Measurements from ENCODE around the gene CACNA1A. TPM values are rescaled to one million over a fixed set of nuclear protein-coding genes. Genes with fewer than 3 reads are reported as not detected.
"Not testable (repeated sequence)": the region's sequence is repeated elsewhere in the genome, so short reads cannot be mapped to it uniquely, and the experiment has no call there.

The CACNA1A gene
- total RNA-seq, 2 donors from 2014 or later, result 6.7 to 7.6 TPM

DNA sequence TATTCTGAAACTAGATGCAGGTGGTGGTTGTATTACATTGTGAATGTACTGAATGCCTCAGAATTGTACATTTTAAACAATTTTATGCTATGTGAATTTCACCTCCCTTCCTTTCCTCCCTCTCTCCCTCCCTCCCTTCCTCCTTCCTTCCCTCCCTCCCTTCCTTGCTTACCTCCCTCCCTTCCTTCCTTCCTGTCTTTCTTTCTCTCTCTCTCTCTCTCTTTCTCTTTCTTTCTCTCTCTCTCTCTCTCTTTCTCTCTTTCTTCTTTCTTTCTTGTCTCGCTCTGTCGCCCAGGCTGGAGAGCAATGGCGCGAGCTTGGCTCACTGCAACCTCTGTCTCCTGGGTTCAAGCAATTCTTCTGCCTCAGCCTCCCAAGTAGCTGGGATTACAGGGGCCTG lies 318.9 kb downstream of the CACNA1A start:
- peaks cover 5% of the 10 kb centered on the region for H3K4me1 ChIP-seq
- no peak for ATAC-seq

DNA sequence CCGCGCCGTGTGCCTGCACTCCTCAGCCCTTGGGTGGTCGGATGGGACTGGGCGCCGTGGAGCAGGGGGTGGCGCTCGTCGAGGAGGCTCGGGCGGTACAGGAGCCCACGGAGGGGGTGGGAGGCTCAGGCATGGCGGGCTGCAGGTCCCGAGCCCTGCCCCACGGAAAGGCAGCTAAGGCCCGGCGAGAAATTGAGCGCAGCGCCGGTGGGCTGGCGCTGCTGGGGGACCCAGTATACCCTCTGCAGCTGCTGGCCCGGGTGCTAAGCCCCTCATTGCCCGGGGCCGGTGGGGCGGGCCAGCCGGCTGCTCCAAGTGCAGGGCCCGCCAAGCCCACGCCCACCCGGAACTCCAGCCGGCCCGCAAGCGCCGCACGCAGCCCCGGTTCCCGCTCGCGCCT lies 319.6 kb downstream of the CACNA1A start:
- H3K27me3 ChIP-seq; H3K9me3 ChIP-seq; H3K36me3 ChIP-seq (replicated peaks in 1 of 2; ENCODE audit: insufficient read depth in 1 of 2, low read depth in 2 of 2); DNase-seq; H3K4me3 ChIP-seq; ATAC-seq; intact Hi-C loops (cut with DNase I); H3K27ac ChIP-seq: not testable (repeated sequence)
- 86% methylated on average over 22 of the region's 38 CpGs; no CpG with 5 or more reads in 1 of the 2 donors for WGBS, 2 donors
- H3K4me1 ChIP-seq, result peaks cover 10% of the 10 kb centered on the region

More for the DNA sequence above, 318.9 kb downstream of the CACNA1A start:
- Histone ChIP-seq H3K27ac (no peak overlapping the region), H3K9me3 (no peaks in the 10 kb centered on the region), H3K27me3 (no peaks in the 10 kb centered on the region), H3K4me3 (no peak overlapping the region), H3K36me3 (replicated peaks in 1 of 2; ENCODE audit: insufficient read depth in 1 of 2, low read depth in 2 of 2) (no peaks in the 10 kb centered on the region)
- TF ChIP-seq CTCF (IDR thresholded peaks at IDR 0.05), result no peak
- no peak for TF ChIP-seq POLR2A (IDR thresholded peaks at IDR 0.05)
- DNase-seq, result no peak
- intact Hi-C loops (cut with DNase I), result no loop called here
- 82 to 93% methylated on average over 4 of the region's 4 CpGs for WGBS, 2 donors

- H3K36me3 ChIP-seq (replicated peaks in 1 of 2; ENCODE audit: insufficient read depth in 1 of 2, low read depth in 2 of 2); H3K4me1 ChIP-seq; intact Hi-C loops (cut with DNase I); H3K4me3 ChIP-seq; H3K9me3 ChIP-seq; H3K27me3 ChIP-seq; ATAC-seq; DNase-seq; H3K27ac ChIP-seq: not testable (repeated sequence)
- 85 to 86% methylated on average over 19 to 22 of the region's 22 CpGs for WGBS, 2 donors
Observed at GRCh38 chr19:13185763-13186657, 320.3 kb downstream of the CACNA1A start.

GRCh38 chr19:13184926-13185325 lies 321.4 kb downstream of the CACNA1A start:
- intact Hi-C loops (cut with DNase I), result not testable (repeated sequence)

GRCh38 chr19:13181747-13182388 lies 324.4 kb downstream of the CACNA1A start:
- WGBS, 2 donors, result 11 to 40% methylated on average over 7 to 16 of the region's 16 CpGs
- peak; percentile 56 to 78 (median 69) for DNase-seq
- Histone ChIP-seq H3K27ac (peak overlapping the region in 3 of 4 donors; percentile 31 to 52 (median 39)), H3K9me3 (no peaks in the 10 kb centered on the region), H3K4me3 (no peak overlapping the region), H3K36me3 (replicated peaks in 1 of 2; ENCODE audit: insufficient read depth in 1 of 2, low read depth in 2 of 2) (no peaks in the 10 kb centered on the region), H3K4me1 (peaks cover 7% of the 10 kb centered on the region), H3K27me3 (no peaks in the 10 kb centered on the region)
- intact Hi-C loops (cut with DNase I), result no loop called here
- TF ChIP-seq POLR2A (IDR thresholded peaks at IDR 0.05) (no peak), CTCF (IDR thresholded peaks at IDR 0.05) (no peak)
- peak; percentile 65 for ATAC-seq

More at GRCh38 chr19:13184926-13185325, 321.4 kb downstream of the CACNA1A start:
- 52 to 77% methylated on average over 22 to 23 of the region's 23 CpGs for WGBS, 2 donors
- not testable (repeated sequence) for H3K4me1 ChIP-seq; H3K9me3 ChIP-seq; H3K4me3 ChIP-seq; H3K27ac ChIP-seq; H3K27me3 ChIP-seq; H3K36me3 ChIP-seq (replicated peaks in 1 of 2; ENCODE audit: insufficient read depth in 1 of 2, low read depth in 2 of 2); ATAC-seq; DNase-seq

- intact Hi-C loops (cut with DNase I), result not testable (repeated sequence)
Observed at GRCh38 chr19:13178291-13178690, 328.0 kb downstream of the CACNA1A start.

DNA sequence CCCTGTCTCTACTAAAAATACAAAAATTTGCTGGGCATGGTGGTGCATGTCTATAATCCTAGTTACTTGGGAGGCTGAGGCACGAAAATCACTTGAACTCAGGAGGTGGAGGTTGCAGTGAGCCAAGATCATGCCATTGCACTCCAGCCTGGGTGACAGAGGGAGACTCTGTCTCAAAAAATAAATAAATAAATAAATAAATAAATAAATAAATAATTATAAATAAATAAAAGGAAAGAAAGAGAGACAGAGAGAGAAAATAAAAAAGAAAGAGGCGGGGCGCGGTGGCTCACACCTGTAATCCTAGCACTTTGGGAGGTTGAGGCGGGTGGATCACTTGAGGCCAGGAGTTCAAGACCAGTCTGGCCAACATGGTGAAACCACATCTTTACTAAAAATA lies 328.7 kb downstream of the CACNA1A start:
- intact Hi-C loops (cut with DNase I); ATAC-seq; H3K36me3 ChIP-seq (replicated peaks in 1 of 2; ENCODE audit: insufficient read depth in 1 of 2, low read depth in 2 of 2); H3K27ac ChIP-seq; H3K4me1 ChIP-seq; H3K4me3 ChIP-seq; H3K27me3 ChIP-seq; DNase-seq; H3K9me3 ChIP-seq: not testable (repeated sequence)
- WGBS, 2 donors, result 89 to 94% methylated on average over 5 of the region's 5 CpGs

More at GRCh38 chr19:13178291-13178690, 328.0 kb downstream of the CACNA1A start:
- H3K4me3 ChIP-seq; H3K9me3 ChIP-seq; DNase-seq; ATAC-seq; H3K36me3 ChIP-seq (replicated peaks in 1 of 2; ENCODE audit: insufficient read depth in 1 of 2, low read depth in 2 of 2); H3K4me1 ChIP-seq; H3K27ac ChIP-seq; H3K27me3 ChIP-seq: not testable (repeated sequence)
- WGBS, 2 donors, result 79 to 89% methylated on average over 9 to 10 of the region's 10 CpGs

Measured in body of pancreas (tissue), 4 donors.